SU-DHL-6 (cell line): ENCODE measurements around the gene VAPB.

ENCODE experiments used
- EZH2phosphoT487 ChIP-seq: fragments of 200-600 bp; sonication (generic), shearing (Covaris generic); conservative IDR thresholded peaks from 2 replicates; pipeline ENCODE4 v1.6.1; 2018; ENCODE audit warnings: mild to moderate bottlenecking, antibody characterized with exemption, low read length, moderate library complexity, mixed read lengths
- TF ChIP-seq, protein P1 (sequence below): fragments of 200-600 bp; sonication (generic); IDR thresholded peaks from one replicate; pipeline ENCODE4 v1.5.1; 2017; ENCODE audit warnings: antibody characterized with exemption, mild to moderate bottlenecking, low read length, moderate library complexity; ENCODE audit not compliant: insufficient read depth, poor library complexity, severe bottlenecking

DNA sequence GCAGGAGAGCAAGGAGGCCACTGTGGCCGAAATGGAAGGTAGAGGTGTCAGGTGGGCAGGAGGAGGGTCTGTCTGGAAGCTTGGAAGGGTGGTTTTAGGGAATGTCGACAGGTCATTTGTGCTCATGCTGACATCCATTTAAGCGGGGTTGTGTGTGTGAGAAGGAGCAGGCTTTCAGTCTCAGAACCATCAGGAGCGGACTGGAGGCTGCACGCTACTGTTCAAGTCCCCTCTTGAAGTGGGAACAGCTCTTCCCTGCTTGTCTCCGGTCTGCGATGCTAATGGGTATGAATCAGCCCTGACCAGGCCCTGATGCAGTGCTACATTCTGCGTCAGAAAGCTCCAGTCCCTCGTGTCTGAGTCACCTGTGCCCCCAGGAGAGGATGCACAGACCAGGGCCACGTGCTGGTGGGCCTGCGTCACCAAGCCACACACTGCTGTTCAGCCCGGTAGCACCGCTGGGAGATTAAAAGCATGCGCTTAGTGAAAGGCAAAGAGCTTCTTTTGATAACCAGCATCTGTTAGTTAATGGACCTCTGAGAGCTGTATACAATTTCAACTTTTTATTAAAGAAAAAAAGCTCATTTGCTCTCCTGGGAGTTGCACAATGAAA lies 68.2 kb downstream of the VAPB start:
- TF ChIP-seq, protein P1, sequence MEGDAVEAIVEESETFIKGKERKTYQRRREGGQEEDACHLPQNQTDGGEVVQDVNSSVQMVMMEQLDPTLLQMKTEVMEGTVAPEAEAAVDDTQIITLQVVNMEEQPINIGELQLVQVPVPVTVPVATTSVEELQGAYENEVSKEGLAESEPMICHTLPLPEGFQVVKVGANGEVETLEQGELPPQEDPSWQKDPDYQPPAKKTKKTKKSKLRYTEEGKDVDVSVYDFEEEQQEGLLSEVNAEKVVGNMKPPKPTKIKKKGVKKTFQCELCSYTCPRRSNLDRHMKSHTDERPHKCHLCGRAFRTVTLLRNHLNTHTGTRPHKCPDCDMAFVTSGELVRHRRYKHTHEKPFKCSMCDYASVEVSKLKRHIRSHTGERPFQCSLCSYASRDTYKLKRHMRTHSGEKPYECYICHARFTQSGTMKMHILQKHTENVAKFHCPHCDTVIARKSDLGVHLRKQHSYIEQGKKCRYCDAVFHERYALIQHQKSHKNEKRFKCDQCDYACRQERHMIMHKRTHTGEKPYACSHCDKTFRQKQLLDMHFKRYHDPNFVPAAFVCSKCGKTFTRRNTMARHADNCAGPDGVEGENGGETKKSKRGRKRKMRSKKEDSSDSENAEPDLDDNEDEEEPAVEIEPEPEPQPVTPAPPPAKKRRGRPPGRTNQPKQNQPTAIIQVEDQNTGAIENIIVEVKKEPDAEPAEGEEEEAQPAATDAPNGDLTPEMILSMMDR = no peak
- no peak for TF ChIP-seq EZH2phosphoT487
